Posterior vena cava (tissue), 2 donors: ENCODE data around the gene CAPZA1. TPM values are rescaled to one million over a fixed set of nuclear protein-coding genes. Genes with fewer than 3 reads are reported as not detected.

ENCODE experiments used
- DNase-seq: peaks from one replicate; pipeline ENCODE4 v3.0.0-alpha.2; 2020; ENCODE audit warnings: low spot score
- intact Hi-C, 2 donors: fragments of 100-400 bp; cut with DNase I; formaldehyde crosslinking; loops; one replicate each; pipeline versions ENCODE4 v1.14.1 to v1.14.2; 2022 to 2023
- total RNA-seq, 2 donors: library from RNA; stranded (reverse); fragmentation: NEBNext Ultra II Directional; extraction: Animal tissue kit (Norgen Biotek cat#: 25700); gene quantifications; one replicate each; pipeline ENCODE4 v1.2.1, GENCODE V29; 2021
- donor health status: DM: yes; HTN: yes; CAD: no.
- donor health status: DM: yes; HTN: yes; CAD: no.

CAPZA1 gene
- total RNA-seq, 2 donors from 2014 or later, result 104 to 109 TPM

- intact Hi-C loops, result loop anchor here in 1 of 2 donors (2.0 kb wide), 1 partner anchor 30 kb away; no protein-coding TSS in a partner anchor
- DNase-seq, result no peak
These were observed 75.6 kb downstream of the CAPZA1 start for GRCh38 chr1:112695276-112695675.

GRCh38 chr1:112696578-112697314 is 77.1 kb downstream of the CAPZA1 start:
- DNase-seq, result no peak
- intact Hi-C loops, result no loop called here

- intact Hi-C loops, result no loop called here
- no peak for DNase-seq
These were observed 78.2 kb downstream of the CAPZA1 start for GRCh38 chr1:112697781-112698201.

GRCh38 chr1:112698366-112699310 is 79.0 kb downstream of the CAPZA1 start:
- no peak for DNase-seq
- intact Hi-C loops, result no loop called here

GRCh38 chr1:112699425-112700144 is 80.0 kb downstream of the CAPZA1 start:
- intact Hi-C loops, result loop anchor here in 1 of 2 donors (10.0 kb wide), 1 partner anchor 305 kb away; the partner anchor contains the start of gene CTTNBP2NL
- DNase-seq, result no peak

- intact Hi-C loops, result loop anchor here in 1 of 2 donors (10.0 kb wide), 1 partner anchor 306 kb away; the partner anchor contains the start of gene CTTNBP2NL
- DNase-seq, result peak; percentile 99
These were observed 80.9 kb downstream of the CAPZA1 start for GRCh38 chr1:112700290-112701226.

- DNase-seq, result peak; percentile 25
- intact Hi-C loops, result loop anchor here in 1 of 2 donors (10.0 kb wide), 1 partner anchor 307 kb away; the partner anchor contains the start of gene CTTNBP2NL
These were observed 81.8 kb downstream of the CAPZA1 start for GRCh38 chr1:112701227-112702066.

- DNase-seq, result peak; percentile 34
- intact Hi-C loops, result loop anchor here in 1 of 2 donors (10.0 kb wide), 1 partner anchor 307 kb away; the partner anchor contains the start of gene CTTNBP2NL
These were observed 82.4 kb downstream of the CAPZA1 start for GRCh38 chr1:112702067-112702395.

- intact Hi-C loops, result loop anchor here in 1 of 2 donors (10.0 kb wide), 1 partner anchor 308 kb away; the partner anchor contains the start of gene CTTNBP2NL
- DNase-seq, result peak; percentile 26
These were observed 83.0 kb downstream of the CAPZA1 start for GRCh38 chr1:112702420-112703261.

GRCh38 chr1:112703706-112704105 is 84.1 kb downstream of the CAPZA1 start:
- no peak for DNase-seq
- intact Hi-C loops, result loop anchor here in 1 of 2 donors (10.0 kb wide), 1 partner anchor 309 kb away; the partner anchor contains the start of gene CTTNBP2NL

- DNase-seq, result peak; percentile 87
- intact Hi-C loops, result loop anchor here in 1 of 2 donors (10.0 kb wide), 1 partner anchor 310 kb away; the partner anchor contains the start of gene CTTNBP2NL
These were observed 84.8 kb downstream of the CAPZA1 start for GRCh38 chr1:112704391-112704933.

GRCh38 chr1:112704934-112705627 is 85.4 kb downstream of the CAPZA1 start:
- peak; percentile 94 for DNase-seq
- intact Hi-C loops, result loop anchor here (5.0 to 10.0 kb wide), 4 partner anchors 33 to 313 kb away; partner anchors contain the start of genes CTTNBP2NL (in 1 of the 2) and MOV10 (in 1 of the 2)

- intact Hi-C loops, result loop anchor here (5.0 to 10.0 kb wide), 4 partner anchors 34 to 314 kb away; partner anchors contain the start of genes CTTNBP2NL (in 1 of the 2) and MOV10 (in 1 of the 2)
- DNase-seq, result peak; percentile 91
These were observed 87.0 kb downstream of the CAPZA1 start, which contains the start of gene RHOC for GRCh38 chr1:112706505-112707220. TSS of gene RHOC (minus strand) at chr1:112707127. CDS start at chr1:112703799, 3,328 bp downstream.
